OCI-LY3 (cell line): ENCODE data around the gene CFAP92.

Source experiments
- CTCF ChIP-seq: fragments of 200-600, 300-600 bp; sonication (generic); IDR thresholded peaks from 2 replicates; pipeline ENCODE4 v1.5.1; 2014; ENCODE audit warnings: antibody characterized with exemption, low read length, low read depth
- EZH2phosphoT487 ChIP-seq: fragments of 200-600 bp; shearing (Covaris generic); IDR thresholded peaks from 2 replicates; pipeline ENCODE4 v1.6.1; 2018; ENCODE audit warnings: antibody characterized with exemption, mixed run types, low read depth

- TF ChIP-seq EZH2phosphoT487 (no peak), CTCF (peak; percentile 51)
Measured at GRCh38 chr3:128875556-128876120, 118.2 kb downstream of the CFAP92 start.
